Measurements from ENCODE around the gene CCNK. TPM values are rescaled to one million over a fixed set of nuclear protein-coding genes. Genes with fewer than 3 reads are reported as not detected.
A peak's percentile ranks its signal among the peaks of the same experiment; 100 is the strongest.

Gene CCNK
- total RNA-seq, 1 donor, result 38.4 TPM

DNA sequence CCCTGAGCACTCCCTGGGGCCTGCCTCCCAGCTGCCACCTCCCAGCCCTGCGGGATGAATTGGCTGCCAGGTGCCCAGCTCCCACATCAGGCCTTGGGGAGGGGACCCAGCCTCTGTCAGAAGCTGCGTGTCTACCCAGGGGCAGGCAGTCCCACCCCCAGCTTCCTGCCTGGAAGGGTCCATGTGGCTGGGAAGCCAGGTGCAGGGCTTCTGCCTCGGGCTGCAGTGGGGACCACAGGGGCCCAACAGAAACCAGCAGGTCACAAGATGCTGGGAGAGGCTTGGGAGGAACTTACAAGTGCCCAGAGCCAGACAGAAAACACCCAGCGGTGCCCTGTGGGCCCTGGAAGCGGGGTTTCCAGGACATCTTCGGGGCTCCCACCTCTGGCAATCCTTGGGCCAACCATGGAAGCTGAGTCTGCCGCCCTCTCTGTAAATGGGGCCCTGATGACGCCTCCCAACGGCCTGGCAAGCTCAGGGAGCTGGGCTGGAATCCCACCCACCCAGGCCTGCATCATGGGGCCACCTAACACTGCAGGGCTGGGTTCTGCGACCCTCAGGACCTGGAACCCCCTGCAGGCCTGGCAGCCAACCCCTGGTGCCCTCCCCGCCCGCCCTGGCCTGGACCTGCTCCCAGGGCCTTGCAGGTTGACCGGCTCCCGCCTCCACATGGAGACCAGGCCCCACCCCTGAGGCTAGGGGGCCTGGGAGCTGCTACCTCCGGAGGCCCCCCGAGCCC lies 36.6 kb downstream of the CCNK start:
- TF ChIP-seq, protein P1, sequence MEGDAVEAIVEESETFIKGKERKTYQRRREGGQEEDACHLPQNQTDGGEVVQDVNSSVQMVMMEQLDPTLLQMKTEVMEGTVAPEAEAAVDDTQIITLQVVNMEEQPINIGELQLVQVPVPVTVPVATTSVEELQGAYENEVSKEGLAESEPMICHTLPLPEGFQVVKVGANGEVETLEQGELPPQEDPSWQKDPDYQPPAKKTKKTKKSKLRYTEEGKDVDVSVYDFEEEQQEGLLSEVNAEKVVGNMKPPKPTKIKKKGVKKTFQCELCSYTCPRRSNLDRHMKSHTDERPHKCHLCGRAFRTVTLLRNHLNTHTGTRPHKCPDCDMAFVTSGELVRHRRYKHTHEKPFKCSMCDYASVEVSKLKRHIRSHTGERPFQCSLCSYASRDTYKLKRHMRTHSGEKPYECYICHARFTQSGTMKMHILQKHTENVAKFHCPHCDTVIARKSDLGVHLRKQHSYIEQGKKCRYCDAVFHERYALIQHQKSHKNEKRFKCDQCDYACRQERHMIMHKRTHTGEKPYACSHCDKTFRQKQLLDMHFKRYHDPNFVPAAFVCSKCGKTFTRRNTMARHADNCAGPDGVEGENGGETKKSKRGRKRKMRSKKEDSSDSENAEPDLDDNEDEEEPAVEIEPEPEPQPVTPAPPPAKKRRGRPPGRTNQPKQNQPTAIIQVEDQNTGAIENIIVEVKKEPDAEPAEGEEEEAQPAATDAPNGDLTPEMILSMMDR (IDR thresholded peaks at IDR 0.05; ENCODE audit: insufficient read depth, low read depth, low read length), result no peak
- no peak for DNase-seq (ENCODE audit: low read depth)

DNA sequence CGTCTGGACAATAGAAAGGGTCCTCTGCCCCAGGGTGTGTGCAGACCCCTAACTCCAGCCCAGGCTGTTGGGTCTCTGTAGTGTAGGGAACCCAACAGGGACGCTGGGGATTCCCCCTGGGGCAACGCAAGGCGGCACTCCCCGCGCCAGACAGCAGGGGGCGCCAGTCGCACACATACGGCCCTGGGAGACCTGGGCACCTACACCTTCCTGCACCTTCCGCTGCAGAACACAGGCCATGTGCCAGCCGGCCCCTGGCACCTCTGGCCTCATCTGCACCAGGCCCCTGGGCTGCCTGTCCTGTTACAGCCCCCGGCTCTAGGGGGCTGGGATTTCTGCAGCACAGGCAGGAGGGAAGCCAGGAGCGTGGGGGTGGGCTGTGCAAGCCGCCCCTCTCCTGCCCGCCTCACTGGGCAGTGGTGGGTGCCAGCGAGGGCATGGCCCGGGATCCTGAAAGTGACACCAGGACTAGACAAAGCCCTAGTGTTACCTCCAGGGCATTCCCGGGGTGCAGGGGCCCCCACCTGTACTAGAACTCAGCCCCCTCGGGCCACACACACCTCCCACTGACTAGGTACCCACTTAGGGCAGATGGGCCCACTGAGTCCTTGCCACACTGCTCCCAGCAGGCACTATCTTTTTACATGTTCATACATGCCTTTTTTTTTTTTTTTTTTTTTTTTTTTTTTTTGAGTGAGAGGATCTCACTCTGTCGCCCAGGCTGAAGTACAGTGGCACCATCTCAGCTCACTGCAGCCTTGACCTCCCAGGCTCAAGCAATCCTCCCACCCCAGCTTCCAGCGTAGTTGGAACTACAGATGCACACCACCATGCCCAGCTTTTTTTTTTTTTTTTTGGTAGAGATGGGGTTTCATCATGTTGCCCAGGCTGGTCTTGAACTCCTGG lies 37.5 kb downstream of the CCNK start:
- TF ChIP-seq, protein P1 (IDR thresholded peaks at IDR 0.05; ENCODE audit: insufficient read depth, low read depth, low read length), result peak; percentile 91
- peak; percentile 48 for DNase-seq (ENCODE audit: low read depth)

More for the DNA sequence above, 36.6 kb downstream of the CCNK start:
- H3K4me3 ChIP-seq (ENCODE audit: low read depth, low read length), result no peak overlapping the region

DNA sequence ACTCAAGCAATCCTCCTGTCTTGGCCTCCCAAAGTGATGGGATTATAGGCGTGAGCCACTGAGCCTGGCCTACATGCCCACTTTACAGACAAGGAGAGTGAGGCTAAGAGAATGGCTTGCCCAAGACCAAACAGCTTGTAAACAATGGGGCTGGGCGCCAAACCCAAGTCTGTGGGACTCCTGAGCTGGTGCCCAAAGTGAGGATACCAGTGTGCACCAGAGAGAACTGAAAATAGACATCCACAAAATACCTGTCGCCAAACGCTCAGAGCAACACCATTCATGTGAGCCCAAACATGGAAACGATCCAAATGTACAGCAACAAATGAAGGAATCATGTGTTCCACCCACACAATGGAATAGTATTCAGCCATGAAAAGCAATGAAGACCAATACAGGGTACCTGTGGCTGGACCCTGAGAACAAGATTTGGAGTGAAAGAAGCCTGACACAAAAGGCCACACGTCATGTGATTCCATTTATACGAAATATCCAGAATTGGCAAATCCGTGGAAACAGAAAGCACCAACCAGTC lies 38.2 kb downstream of the CCNK start:
- no peak overlapping the region for H3K4me3 ChIP-seq (ENCODE audit: low read depth, low read length)
- TF ChIP-seq, protein P1 (IDR thresholded peaks at IDR 0.05; ENCODE audit: insufficient read depth, low read depth, low read length), result no peak
- DNase-seq (ENCODE audit: low read depth), result no peak

More for the DNA sequence above, 37.5 kb downstream of the CCNK start:
- H3K4me3 ChIP-seq (ENCODE audit: low read depth, low read length), result no peak overlapping the region

DNA sequence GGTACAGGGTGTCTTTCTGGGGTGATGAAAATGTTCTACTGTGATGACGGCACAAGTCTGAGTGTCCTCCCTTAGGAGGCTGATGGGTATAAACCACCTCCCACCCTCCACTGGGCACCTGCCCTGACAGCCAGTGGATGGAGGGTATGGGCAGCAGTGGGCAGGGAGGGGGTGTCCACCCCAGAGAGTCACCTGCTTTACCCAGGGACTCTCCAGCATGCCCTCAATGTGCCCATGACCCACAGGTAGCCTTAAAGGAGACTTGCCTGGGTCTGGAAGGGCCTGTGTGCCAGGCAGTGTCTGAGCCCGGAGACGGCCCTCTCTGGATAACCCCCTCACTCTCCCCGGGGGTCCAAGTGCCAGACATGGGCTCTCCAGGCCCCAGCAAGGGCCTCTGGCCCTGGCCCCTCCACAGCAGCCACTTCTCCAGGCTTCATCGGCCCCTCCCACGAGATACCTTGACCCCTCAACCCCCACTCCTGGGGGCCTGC lies 38.8 kb downstream of the CCNK start:
- no peak overlapping the region for H3K4me3 ChIP-seq (ENCODE audit: low read depth, low read length)
- TF ChIP-seq, protein P1 (IDR thresholded peaks at IDR 0.05; ENCODE audit: insufficient read depth, low read depth, low read length), result no peak
- no peak for DNase-seq (ENCODE audit: low read depth)

DNA sequence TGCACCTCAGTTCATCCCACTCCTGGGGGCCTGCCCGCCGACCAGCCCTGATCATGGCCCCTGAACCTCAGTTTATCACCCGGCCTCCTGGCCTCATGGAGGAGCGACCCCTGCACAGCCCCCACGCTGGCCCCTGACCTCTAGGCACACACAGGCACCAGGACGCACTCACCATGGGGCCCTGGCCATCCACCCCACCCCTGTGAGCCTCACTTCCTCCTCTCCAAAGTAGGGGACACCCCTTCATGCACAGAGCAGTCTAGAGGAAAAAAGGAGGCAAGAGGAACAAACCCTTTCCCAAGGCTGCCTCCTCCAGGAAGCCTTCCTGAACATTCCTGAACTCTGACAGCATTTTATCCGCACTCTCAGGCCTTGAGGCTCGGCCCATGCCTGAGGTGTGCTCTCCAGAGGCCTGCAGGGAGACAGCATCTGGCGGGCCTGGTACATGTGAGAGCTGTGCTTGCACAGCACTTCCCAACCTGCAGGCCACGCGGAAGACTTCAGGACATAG lies 39.4 kb downstream of the CCNK start:
- no peak overlapping the region for H3K4me3 ChIP-seq (ENCODE audit: low read depth, low read length)
- TF ChIP-seq, protein P1 (IDR thresholded peaks at IDR 0.05; ENCODE audit: insufficient read depth, low read depth, low read length), result no peak
- DNase-seq (ENCODE audit: low read depth), result no peak

DNA sequence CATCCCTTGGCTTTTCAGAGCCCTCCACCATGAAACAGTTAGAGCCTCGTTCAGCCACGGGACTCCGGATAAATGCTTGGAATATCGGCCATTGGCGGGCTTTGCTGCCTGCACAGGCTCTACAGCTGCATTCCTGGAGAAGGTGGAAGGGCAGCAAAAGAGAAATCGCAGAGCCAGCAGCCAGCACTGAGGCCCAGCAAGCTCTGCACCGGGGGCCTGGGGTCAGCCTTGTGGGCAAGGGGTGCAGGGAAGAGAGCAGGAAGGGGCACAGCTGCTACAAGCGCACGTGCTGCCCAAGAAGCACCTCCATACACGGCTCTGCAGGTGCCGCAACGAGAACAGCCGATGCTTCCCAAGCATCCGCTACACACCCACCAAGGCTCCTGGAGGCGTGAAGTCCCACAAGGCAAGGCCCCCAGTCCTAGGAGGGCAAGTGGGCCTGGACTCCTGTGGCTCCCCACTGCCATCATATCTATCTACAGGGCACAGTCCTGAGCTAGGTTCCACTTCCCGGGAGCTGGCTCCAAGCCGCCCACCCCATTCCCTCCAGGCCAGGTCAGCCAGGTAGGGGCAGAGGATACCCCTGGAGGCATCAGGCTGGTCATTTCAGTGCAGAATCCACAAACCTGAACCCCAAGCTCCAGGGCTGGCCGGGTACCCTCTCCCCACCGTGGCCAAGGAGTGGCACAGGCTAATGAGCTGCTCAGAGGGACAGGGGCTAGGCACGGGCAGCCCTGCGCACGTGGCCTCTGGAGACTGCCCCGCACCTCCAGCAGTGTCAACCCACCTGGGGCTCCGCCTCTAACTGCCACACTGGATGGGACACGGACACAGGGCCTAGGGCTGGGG lies 40.2 kb downstream of the CCNK start:
- DNase-seq (ENCODE audit: low read depth), result no peak
- TF ChIP-seq, protein P1 (IDR thresholded peaks at IDR 0.05; ENCODE audit: insufficient read depth, low read depth, low read length), result no peak
- H3K4me3 ChIP-seq (ENCODE audit: low read depth, low read length), result no peak overlapping the region
